Nephron (organoid): ENCODE results near the gene IFITM2.
"Not testable (repeated sequence)": the region's sequence is repeated elsewhere in the genome, so short reads cannot be mapped to it uniquely, and the experiment has no call there.

Source experiments
- H3K27ac Mint-ChIP-seq, 3 experiments: 2 replicates each; pipeline ENCODE4 v1.8.0; 2020; ENCODE audit warnings: mixed read lengths in 3 of 3, mild to moderate bottlenecking in 2 of 3, moderate library complexity in 1 of 3
- H3K27me3 Mint-ChIP-seq: 2 replicates; pipeline ENCODE4 v1.8.0; 2021; ENCODE audit warnings: low read depth, mild to moderate bottlenecking, moderate library complexity, mixed read lengths
- H3K36me3 Mint-ChIP-seq: 2 replicates; pipeline ENCODE4 v1.8.0; 2020; ENCODE audit warnings: low read depth, mixed read lengths
- H3K4me1 Mint-ChIP-seq: 2 replicates; pipeline ENCODE4 v1.8.0; 2020; ENCODE audit warnings: mixed read lengths
- H3K4me3 Mint-ChIP-seq, 3 experiments: 2 replicates each; pipeline ENCODE4 v1.8.0; 2020; ENCODE audit warnings: mild to moderate bottlenecking in 3 of 3, mixed read lengths in 3 of 3, moderate library complexity in 2 of 3
- H3K9me3 Mint-ChIP-seq: 2 replicates; pipeline ENCODE4 v1.8.0; 2020; ENCODE audit warnings: mixed read lengths
- CTCF ChIP-seq, 3 experiments: fragments of 200-600 bp; sonication (generic); IDR thresholded peaks; one replicate each; pipeline ENCODE4 v1.5.0; 2021; ENCODE audit warnings: antibody characterized with exemption in 3 of 3; ENCODE audit not compliant: unreplicated experiment in 3 of 3

The IFITM2 gene

GRCh38 chr11:324156-324555 lies 16.5 kb downstream of the IFITM2 start:
- no peak for TF ChIP-seq CTCF (IDR thresholded peaks at IDR 0.05; ENCODE audit: unreplicated experiment in 3 of 3)
- Mint-ChIP-seq H3K4me3 (peak overlapping the region; percentile 22 to 62 (median 43)), H3K9me3 (no peaks in the 10 kb centered on the region), H3K27ac (peak overlapping the region; percentile 96 to 98 (median 97)), H3K27me3 (no peaks in the 10 kb centered on the region), H3K4me1 (peaks cover 50% of the 10 kb centered on the region), H3K36me3 (no peaks in the 10 kb centered on the region)

GRCh38 chr11:324593-325517 lies 17.2 kb downstream of the IFITM2 start:
- not testable (repeated sequence) for H3K36me3 Mint-ChIP-seq, H3K27me3 Mint-ChIP-seq, H3K9me3 Mint-ChIP-seq
- H3K4me1 Mint-ChIP-seq = peaks cover 53% of the 10 kb centered on the region
- peak overlapping the region; percentile 22 to 62 (median 43) for H3K4me3 Mint-ChIP-seq
- H3K27ac Mint-ChIP-seq = peak overlapping the region; percentile 96 to 98 (median 97)

- TF ChIP-seq CTCF (IDR thresholded peaks at IDR 0.05; ENCODE audit: unreplicated experiment in 3 of 3) = no peak
- Mint-ChIP-seq H3K27ac (peak overlapping the region; percentile 96 to 98 (median 97)), H3K4me3 (peak overlapping the region in 2 of 3 experiments; percentile 21 to 53), H3K27me3 (no peaks in the 10 kb centered on the region), H3K4me1 (peaks cover 48% of the 10 kb centered on the region), H3K9me3 (no peaks in the 10 kb centered on the region), H3K36me3 (no peaks in the 10 kb centered on the region)
These were observed 18.4 kb downstream of the IFITM2 start for GRCh38 chr11:325796-326591.

- no peaks in the 10 kb centered on the region for H3K27me3 Mint-ChIP-seq
- H3K36me3 Mint-ChIP-seq = no peaks in the 10 kb centered on the region
- peak overlapping the region in 1 of 3 experiments; percentile 43 for H3K4me3 Mint-ChIP-seq
- no peak for TF ChIP-seq CTCF (IDR thresholded peaks at IDR 0.05; ENCODE audit: unreplicated experiment in 3 of 3)
- H3K9me3 Mint-ChIP-seq = no peaks in the 10 kb centered on the region
- peaks cover 52% of the 10 kb centered on the region for H3K4me1 Mint-ChIP-seq
- H3K27ac Mint-ChIP-seq = peak overlapping the region; percentile 96 to 98 (median 97)
These were observed 18.9 kb downstream of the IFITM2 start for GRCh38 chr11:326592-326841.

- Mint-ChIP-seq H3K27ac (peak overlapping the region; percentile 96 to 98 (median 97)), H3K4me1 (peaks cover 52% of the 10 kb centered on the region), H3K36me3 (no peaks in the 10 kb centered on the region), H3K9me3 (no peaks in the 10 kb centered on the region), H3K27me3 (no peaks in the 10 kb centered on the region), H3K4me3 (peak overlapping the region; percentile 36 to 47 (median 43))
- TF ChIP-seq CTCF (IDR thresholded peaks at IDR 0.05; ENCODE audit: unreplicated experiment in 3 of 3) = no peak
These were observed 19.4 kb downstream of the IFITM2 start for GRCh38 chr11:326842-327580.

- H3K36me3 Mint-ChIP-seq = no peaks in the 10 kb centered on the region
- TF ChIP-seq CTCF (IDR thresholded peaks at IDR 0.05; ENCODE audit: unreplicated experiment in 3 of 3) = no peak
These were observed 19.9 kb downstream of the IFITM2 start for GRCh38 chr11:327581-327923.

More at GRCh38 chr11:327581-327923, 19.9 kb downstream of the IFITM2 start:
- Mint-ChIP-seq H3K27ac (peak overlapping the region; percentile 96 to 98 (median 97)), H3K4me1 (peaks cover 52% of the 10 kb centered on the region), H3K27me3 (no peaks in the 10 kb centered on the region), H3K9me3 (no peaks in the 10 kb centered on the region), H3K4me3 (peak overlapping the region in 2 of 3 experiments; percentile 36 to 47)
